GM21390 (cell line): ENCODE measurements around the gene RAET1E.
"Not testable (repeated sequence)": the region's sequence is repeated elsewhere in the genome, so short reads cannot be mapped to it uniquely, and the experiment has no call there.

Experiments
- ATAC-seq: cut with Tn5 transposase; IDR thresholded peaks from one replicate; pipeline ENCODE4 v1.9.1; 2021; ENCODE audit not compliant: unreplicated experiment

Gene RAET1E

GRCh38 chr6:149863698-149864577 lies 34.0 kb downstream of the RAET1E start, which contains the start of gene LRP11:
LRP11 (minus strand) TSS chr6:149864359; CDS start chr6:149864020, 339 bp downstream.
- ATAC-seq, result peak; percentile 87

GRCh38 chr6:149862922-149863697 lies 34.8 kb downstream of the RAET1E start:
- ATAC-seq, result peak; percentile 30

DNA sequence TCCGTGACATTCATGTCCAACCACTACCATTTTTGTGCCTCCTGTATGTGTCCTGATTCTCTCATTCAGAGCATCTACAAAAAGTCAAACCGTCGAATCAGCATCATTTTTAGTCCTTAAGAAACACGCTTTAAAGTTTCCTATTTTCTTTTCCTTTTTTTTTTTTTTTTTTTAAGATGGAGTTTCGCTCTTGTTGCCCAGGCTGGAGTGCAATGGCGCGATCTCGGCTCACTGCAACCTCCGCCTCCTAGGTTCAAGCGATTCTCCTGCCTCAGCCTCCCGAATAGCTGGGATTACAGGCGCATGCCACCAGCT lies 35.5 kb downstream of the RAET1E start:
- not testable (repeated sequence) for ATAC-seq

GRCh38 chr6:149861603-149862423 lies 36.1 kb downstream of the RAET1E start:
- ATAC-seq, result no peak

DNA sequence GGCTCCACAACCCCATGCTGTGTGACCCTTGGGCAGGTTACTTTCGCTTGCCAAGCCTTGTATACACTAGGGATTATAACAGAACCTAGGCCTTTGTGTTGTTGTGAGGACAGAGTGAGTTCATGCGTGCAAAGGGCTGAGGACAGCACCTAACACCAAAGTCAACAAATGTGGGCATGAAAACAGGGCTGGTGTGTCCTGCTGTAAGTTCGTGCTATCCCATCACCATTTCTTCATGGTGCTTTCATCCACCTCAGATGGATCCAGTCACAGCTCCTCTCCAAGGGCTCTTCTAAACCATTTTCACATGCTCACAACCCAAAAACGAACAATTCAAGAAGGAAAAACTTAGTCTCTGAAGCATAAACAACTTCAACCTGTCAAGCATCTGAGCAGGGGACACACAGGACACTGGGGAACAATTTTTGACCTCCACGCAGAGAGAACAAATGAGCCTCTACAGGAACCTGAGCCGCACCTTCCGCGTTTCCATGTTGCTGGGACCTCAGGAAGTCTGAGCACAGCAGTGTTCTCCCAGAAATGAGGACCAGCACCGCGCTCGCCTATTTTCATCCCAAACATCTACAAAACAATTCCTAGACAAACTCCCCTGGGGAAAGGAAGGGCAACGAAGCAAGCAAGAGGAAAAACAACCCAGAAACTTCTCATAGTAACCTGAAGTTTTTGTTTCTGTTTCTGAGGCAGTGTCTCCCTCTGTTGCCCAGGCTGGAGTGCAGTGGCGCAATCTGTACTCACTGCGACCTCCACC lies 36.9 kb downstream of the RAET1E start:
- ATAC-seq, result no peak

DNA sequence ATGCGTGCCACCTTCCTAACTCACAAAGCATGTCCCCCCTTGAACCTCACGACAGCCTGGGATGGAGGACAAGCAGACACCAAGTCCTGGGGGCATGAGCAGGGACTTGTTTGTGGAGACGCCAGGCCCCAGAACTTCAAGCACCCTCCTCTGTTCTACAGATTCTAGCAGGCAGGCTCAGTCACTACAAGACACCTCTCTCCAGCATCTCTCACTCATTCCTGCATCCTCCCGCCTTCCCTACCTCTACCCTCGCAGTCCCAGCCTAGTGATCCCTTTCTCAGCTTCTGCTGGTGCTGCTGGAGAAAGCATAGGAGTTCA lies 37.4 kb downstream of the RAET1E start:
- no peak for ATAC-seq

GRCh38 chr6:149859938-149860337 lies 38.0 kb downstream of the RAET1E start:
- ATAC-seq, result no peak

DNA sequence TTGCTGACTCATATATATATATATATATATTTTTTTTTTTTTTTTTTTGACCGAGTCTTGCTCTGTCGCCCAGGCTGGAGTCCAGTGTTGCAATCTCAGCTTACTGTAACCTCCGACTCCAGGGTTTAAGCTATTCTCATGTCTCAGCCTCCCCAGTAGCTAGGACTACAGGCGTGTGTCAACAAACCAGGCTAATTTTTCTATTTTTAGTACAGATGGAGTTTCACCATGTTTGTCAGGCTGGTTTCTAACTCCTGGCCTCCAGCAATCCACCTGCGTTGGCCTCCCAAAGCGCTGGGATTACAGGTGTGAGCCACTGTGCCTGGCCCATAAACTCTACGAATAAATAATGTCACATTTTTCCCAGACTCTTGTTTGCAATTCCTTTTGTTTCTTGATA lies 38.5 kb downstream of the RAET1E start:
- ATAC-seq, result no peak

DNA sequence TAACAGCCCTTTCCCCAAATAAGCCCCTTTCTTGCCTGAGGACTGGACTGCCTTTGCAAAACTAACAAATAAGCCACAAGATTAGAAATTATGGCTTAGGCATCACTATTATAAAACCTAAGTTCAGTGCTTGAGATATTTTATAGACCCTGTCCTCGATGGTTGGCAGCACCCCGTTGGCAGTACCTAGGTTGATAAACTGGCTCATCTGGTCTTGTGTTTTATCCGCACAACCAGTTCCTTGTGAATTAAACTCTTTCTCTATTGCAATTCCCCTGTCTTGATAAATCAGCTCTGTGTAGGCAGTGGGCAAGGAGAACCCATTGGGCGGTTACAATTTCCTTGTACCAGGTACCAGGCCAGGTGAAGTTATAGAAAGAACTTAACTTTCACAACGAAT lies 40.4 kb downstream of the RAET1E start:
- ATAC-seq, result no peak

- ATAC-seq, result no peak
Measured at GRCh38 chr6:149856256-149856994, 41.5 kb downstream of the RAET1E start.

GRCh38 chr6:149855741-149856140 lies 42.2 kb downstream of the RAET1E start:
- no peak for ATAC-seq

GRCh38 chr6:149855040-149855654 lies 42.8 kb downstream of the RAET1E start:
- no peak for ATAC-seq

- no peak for ATAC-seq
Measured at GRCh38 chr6:149854532-149854931, 43.4 kb downstream of the RAET1E start.

DNA sequence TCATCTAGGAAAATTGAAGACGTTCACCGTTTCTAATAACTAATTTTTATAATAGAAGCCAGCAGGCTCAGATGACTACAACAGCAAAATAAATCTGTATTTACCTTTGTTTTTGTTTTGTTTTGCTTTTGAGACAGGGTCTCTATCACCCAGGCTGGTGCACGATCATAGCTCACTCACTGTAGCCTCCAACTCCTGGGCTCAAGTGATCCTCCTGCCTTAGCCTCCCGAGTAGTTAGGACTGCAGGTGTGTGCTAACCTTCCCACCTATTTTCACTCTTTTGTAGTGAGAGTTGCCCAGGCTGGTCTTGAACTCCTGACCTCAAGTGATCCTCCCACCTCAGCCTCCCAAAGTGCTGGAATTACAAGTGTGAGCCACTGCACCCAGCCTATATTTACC lies 43.9 kb downstream of the RAET1E start:
- not testable (repeated sequence) for ATAC-seq

GRCh38 chr6:149852881-149853280 lies 45.0 kb downstream of the RAET1E start:
- no peak for ATAC-seq

DNA sequence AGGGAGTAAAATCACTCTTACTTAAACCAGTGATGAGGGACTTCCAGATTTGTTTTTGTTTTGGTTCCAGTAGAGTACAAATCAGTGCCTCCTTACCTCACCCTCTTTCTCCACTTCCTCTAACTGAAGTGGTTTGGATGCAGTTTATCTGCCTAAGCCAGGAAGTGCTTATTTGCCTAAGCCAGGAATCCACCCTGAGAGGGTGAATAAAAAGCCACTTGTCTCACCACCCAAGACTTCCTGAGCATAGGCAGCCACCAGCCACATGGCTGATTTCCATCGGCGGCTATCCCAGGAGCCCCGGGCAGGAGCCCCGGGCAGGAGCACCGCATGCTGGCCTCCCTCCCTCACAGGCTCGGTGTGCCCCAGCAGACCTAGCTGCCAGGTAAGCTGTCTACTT lies 45.7 kb downstream of the RAET1E start:
- no peak for ATAC-seq

GRCh38 chr6:149851461-149852110 lies 46.3 kb downstream of the RAET1E start:
- no peak for ATAC-seq

DNA sequence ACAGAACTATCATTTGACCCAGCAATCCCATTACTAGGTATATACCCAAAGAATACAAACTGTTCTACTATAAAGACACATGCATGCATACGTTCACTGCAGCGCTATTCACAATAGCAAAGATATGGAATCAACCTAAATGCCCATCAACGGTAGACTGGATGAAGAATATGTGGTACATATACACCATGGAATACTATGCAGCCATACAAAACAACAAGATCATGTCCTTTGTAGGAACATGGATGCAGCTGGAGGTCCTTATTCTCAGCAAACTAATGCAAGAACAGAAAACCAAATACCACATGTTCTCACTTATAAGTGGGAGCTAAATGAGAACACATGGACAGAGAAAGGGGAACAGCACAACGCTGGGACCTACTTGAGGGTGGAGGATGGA lies 49.6 kb downstream of the RAET1E start:
- not testable (repeated sequence) for ATAC-seq
